Measurements from ENCODE around the gene CDK5RAP2.

GRCh38 chr9:120424248-120424647 lies 155.7 kb downstream of the CDK5RAP2 start:
- TF ChIP-seq CTCF (IDR thresholded peaks at IDR 0.05 in 4 of 5, conservative IDR thresholded peaks at IDR 0.05 in 1 of 5) (no peak), POLR2A (IDR thresholded peaks at IDR 0.05) (no peak)
